ENCODE results near the gene PPCDC.

Gene PPCDC

GRCh38 chr15:75034615-75035014, 11.2 kb downstream of the PPCDC start:
- Histone ChIP-seq H3K9me3 (replicated peaks in 1 of 2; ENCODE audit: control insufficient read depth in 2 of 2, insufficient read depth in 1 of 2, low read depth in 1 of 2, low read length in 2 of 2) (no peaks in the 10 kb centered on the region), H2BK5ac (ENCODE audit: low read length) (no peak overlapping the region), H3K27me3 (ENCODE audit: control insufficient read depth in 3 of 3, insufficient read depth in 3 of 3, low read depth in 1 of 3, low read length in 3 of 3) (no peaks in the 10 kb centered on the region), H4K91ac (ENCODE audit: low read depth, low read length, poor library complexity) (no peak overlapping the region), H2BK120ac (ENCODE audit: low read depth, low read length) (no peak overlapping the region), H3K4me3 (ENCODE audit: low read length in 2 of 2) (no peak overlapping the region), H3K4ac (ENCODE audit: low read length) (no peak overlapping the region), H2BK15ac (ENCODE audit: low read length) (no peak overlapping the region), H3K9ac (ENCODE audit: low read depth, low read length, poor library complexity) (no peak overlapping the region), H2BK12ac (ENCODE audit: low read length) (no peak overlapping the region), H3K4me1 (ENCODE audit: control insufficient read depth in 2 of 2, insufficient read depth in 1 of 2, low read depth in 1 of 2, low read length in 2 of 2) (peaks cover 0 to under 1% of the 10 kb centered on the region in 2 donors), H3K18ac (ENCODE audit: low read length) (no peak overlapping the region), H4K8ac (ENCODE audit: low read depth, low read length) (no peak overlapping the region), H2AK5ac (ENCODE audit: low read depth, low read length) (no peak overlapping the region), H3K23ac (ENCODE audit: low read depth, low read length, poor library complexity) (no peak overlapping the region), H3K4me2 (ENCODE audit: insufficient read depth, low read length, poor library complexity, severe bottlenecking) (no peak overlapping the region), H3K27ac (replicated peaks; ENCODE audit: low read length) (no peak overlapping the region), H3K79me1 (ENCODE audit: low read depth, low read length) (peaks cover 3% of the 10 kb centered on the region), H2AFZ (ENCODE audit: low read length) (no peak overlapping the region), H3K14ac (ENCODE audit: low read length) (no peak overlapping the region), H3K36me3 (replicated peaks in 1 of 2; ENCODE audit: control insufficient read depth in 2 of 2, insufficient read depth in 2 of 2, low read length in 2 of 2) (peaks cover 1 to 61% of the 10 kb centered on the region in 2 donors)
- no CpG with 5 or more reads among the region's 8 CpGs for WGBS, 2 donors (ENCODE audit: extremely low coverage in 2 of 2, insufficient read length in 2 of 2, insufficient replicate concordance in 1 of 2)
- DNase-seq (ENCODE audit: low spot score) = no peak

- Histone ChIP-seq H3K79me1 (ENCODE audit: low read depth, low read length) (peaks cover 3% of the 10 kb centered on the region), H3K23ac (ENCODE audit: low read depth, low read length, poor library complexity) (no peak overlapping the region), H3K4ac (ENCODE audit: low read length) (no peak overlapping the region), H4K91ac (ENCODE audit: low read depth, low read length, poor library complexity) (no peak overlapping the region), H3K27ac (replicated peaks; ENCODE audit: low read length) (no peak overlapping the region), H3K27me3 (ENCODE audit: control insufficient read depth in 3 of 3, insufficient read depth in 3 of 3, low read depth in 1 of 3, low read length in 3 of 3) (no peaks in the 10 kb centered on the region), H3K9me3 (replicated peaks in 1 of 2; ENCODE audit: control insufficient read depth in 2 of 2, insufficient read depth in 1 of 2, low read depth in 1 of 2, low read length in 2 of 2) (no peaks in the 10 kb centered on the region), H2BK15ac (ENCODE audit: low read length) (no peak overlapping the region), H3K4me2 (ENCODE audit: insufficient read depth, low read length, poor library complexity, severe bottlenecking) (no peak overlapping the region), H3K9ac (ENCODE audit: low read depth, low read length, poor library complexity) (no peak overlapping the region), H4K8ac (ENCODE audit: low read depth, low read length) (no peak overlapping the region), H3K4me3 (ENCODE audit: low read length in 2 of 2) (no peak overlapping the region), H3K14ac (ENCODE audit: low read length) (no peak overlapping the region), H2AFZ (ENCODE audit: low read length) (no peak overlapping the region), H3K4me1 (ENCODE audit: control insufficient read depth in 2 of 2, insufficient read depth in 1 of 2, low read depth in 1 of 2, low read length in 2 of 2) (no peaks in the 10 kb centered on the region), H2BK12ac (ENCODE audit: low read length) (no peak overlapping the region), H2BK5ac (ENCODE audit: low read length) (no peak overlapping the region), H3K36me3 (replicated peaks in 1 of 2; ENCODE audit: control insufficient read depth in 2 of 2, insufficient read depth in 2 of 2, low read length in 2 of 2) (peaks cover 1 to 46% of the 10 kb centered on the region in 2 donors), H3K18ac (ENCODE audit: low read length) (no peak overlapping the region), H2BK120ac (ENCODE audit: low read depth, low read length) (no peak overlapping the region), H2AK5ac (ENCODE audit: low read depth, low read length) (no peak overlapping the region)
- no CpG with 5 or more reads among the region's 2 CpGs for WGBS, 2 donors (ENCODE audit: extremely low coverage in 2 of 2, insufficient read length in 2 of 2, insufficient replicate concordance in 1 of 2)
- no peak for DNase-seq (ENCODE audit: low spot score)
Observed at GRCh38 chr15:75036212-75036616, 12.8 kb downstream of the PPCDC start.

- Histone ChIP-seq H3K4me2 (ENCODE audit: insufficient read depth, low read length, poor library complexity, severe bottlenecking) (no peak overlapping the region), H3K27ac (replicated peaks; ENCODE audit: low read length) (no peak overlapping the region), H3K4ac (ENCODE audit: low read length) (no peak overlapping the region), H2BK12ac (ENCODE audit: low read length) (no peak overlapping the region), H3K4me1 (ENCODE audit: control insufficient read depth in 2 of 2, insufficient read depth in 1 of 2, low read depth in 1 of 2, low read length in 2 of 2) (no peaks in the 10 kb centered on the region), H3K9ac (ENCODE audit: low read depth, low read length, poor library complexity) (no peak overlapping the region), H3K14ac (ENCODE audit: low read length) (no peak overlapping the region), H3K79me1 (ENCODE audit: low read depth, low read length) (peaks cover 3% of the 10 kb centered on the region), H3K4me3 (ENCODE audit: low read length in 2 of 2) (no peak overlapping the region), H3K23ac (ENCODE audit: low read depth, low read length, poor library complexity) (no peak overlapping the region), H2BK120ac (ENCODE audit: low read depth, low read length) (no peak overlapping the region), H4K91ac (ENCODE audit: low read depth, low read length, poor library complexity) (no peak overlapping the region), H2BK15ac (ENCODE audit: low read length) (no peak overlapping the region), H3K36me3 (replicated peaks in 1 of 2; ENCODE audit: control insufficient read depth in 2 of 2, insufficient read depth in 2 of 2, low read length in 2 of 2) (peaks cover 1 to 49% of the 10 kb centered on the region in 2 donors), H2AFZ (ENCODE audit: low read length) (no peak overlapping the region), H3K9me3 (replicated peaks in 1 of 2; ENCODE audit: control insufficient read depth in 2 of 2, insufficient read depth in 1 of 2, low read depth in 1 of 2, low read length in 2 of 2) (no peaks in the 10 kb centered on the region), H4K8ac (ENCODE audit: low read depth, low read length) (no peak overlapping the region), H2AK5ac (ENCODE audit: low read depth, low read length) (no peak overlapping the region), H3K27me3 (ENCODE audit: control insufficient read depth in 3 of 3, insufficient read depth in 3 of 3, low read depth in 1 of 3, low read length in 3 of 3) (no peaks in the 10 kb centered on the region), H3K18ac (ENCODE audit: low read length) (no peak overlapping the region), H2BK5ac (ENCODE audit: low read length) (no peak overlapping the region)
- WGBS, 2 donors (ENCODE audit: extremely low coverage in 2 of 2, insufficient read length in 2 of 2, insufficient replicate concordance in 1 of 2) = no CpG with 5 or more reads among the region's 6 CpGs
- no peak for DNase-seq (ENCODE audit: low spot score)
Observed at GRCh38 chr15:75037685-75038084, 14.3 kb downstream of the PPCDC start.

GRCh38 chr15:75038231-75038630, 14.8 kb downstream of the PPCDC start:
- no peak overlapping the region for H2BK12ac ChIP-seq (ENCODE audit: low read length)

More at GRCh38 chr15:75038231-75038630, 14.8 kb downstream of the PPCDC start:
- Histone ChIP-seq H3K36me3 (replicated peaks in 1 of 2; ENCODE audit: control insufficient read depth in 2 of 2, insufficient read depth in 2 of 2, low read length in 2 of 2) (peaks cover 1 to 52% of the 10 kb centered on the region in 2 donors), H3K4me1 (ENCODE audit: control insufficient read depth in 2 of 2, insufficient read depth in 1 of 2, low read depth in 1 of 2, low read length in 2 of 2) (no peaks in the 10 kb centered on the region), H2AFZ (ENCODE audit: low read length) (no peak overlapping the region), H3K4me2 (ENCODE audit: insufficient read depth, low read length, poor library complexity, severe bottlenecking) (no peak overlapping the region), H2BK15ac (ENCODE audit: low read length) (no peak overlapping the region), H3K18ac (ENCODE audit: low read length) (no peak overlapping the region), H2AK5ac (ENCODE audit: low read depth, low read length) (no peak overlapping the region), H3K27ac (replicated peaks; ENCODE audit: low read length) (no peak overlapping the region), H4K91ac (ENCODE audit: low read depth, low read length, poor library complexity) (no peak overlapping the region), H2BK120ac (ENCODE audit: low read depth, low read length) (no peak overlapping the region), H3K4me3 (ENCODE audit: low read length in 2 of 2) (no peak overlapping the region), H3K14ac (ENCODE audit: low read length) (no peak overlapping the region), H3K9me3 (replicated peaks in 1 of 2; ENCODE audit: control insufficient read depth in 2 of 2, insufficient read depth in 1 of 2, low read depth in 1 of 2, low read length in 2 of 2) (no peaks in the 10 kb centered on the region), H3K27me3 (ENCODE audit: control insufficient read depth in 3 of 3, insufficient read depth in 3 of 3, low read depth in 1 of 3, low read length in 3 of 3) (no peaks in the 10 kb centered on the region), H2BK5ac (ENCODE audit: low read length) (no peak overlapping the region), H3K4ac (ENCODE audit: low read length) (no peak overlapping the region), H3K9ac (ENCODE audit: low read depth, low read length, poor library complexity) (no peak overlapping the region), H3K23ac (ENCODE audit: low read depth, low read length, poor library complexity) (no peak overlapping the region), H4K8ac (ENCODE audit: low read depth, low read length) (no peak overlapping the region), H3K79me1 (ENCODE audit: low read depth, low read length) (peaks cover 3% of the 10 kb centered on the region)
- no peak for DNase-seq (ENCODE audit: low spot score)
- WGBS, 2 donors (ENCODE audit: extremely low coverage in 2 of 2, insufficient read length in 2 of 2, insufficient replicate concordance in 1 of 2) = no CpG with 5 or more reads among the region's 3 CpGs

Data from neuronal stem cell (in vitro differentiated cells).